HG03558 (cell line): ENCODE data around the gene LINGO4.

ENCODE experiments used
- ATAC-seq: cut with Tn5 transposase; IDR thresholded peaks from one replicate; pipeline ENCODE4 v1.9.1; 2021; ENCODE audit warnings: moderate number of reproducible peaks; ENCODE audit not compliant: unreplicated experiment; ENCODE audit errors: extremely low read depth

LINGO4 gene

GRCh38 chr1:151815716-151816327 lies 10.6 kb upstream of the LINGO4 start:
- ATAC-seq = no peak

- no peak for ATAC-seq
These were observed 9.8 kb upstream of the LINGO4 start for GRCh38 chr1:151814971-151815545.

GRCh38 chr1:151814426-151814825 lies 9.2 kb upstream of the LINGO4 start:
- no peak for ATAC-seq

GRCh38 chr1:151813271-151813977 lies 8.2 kb upstream of the LINGO4 start:
- ATAC-seq = no peak

GRCh38 chr1:151811181-151811580 lies 6.0 kb upstream of the LINGO4 start:
- ATAC-seq = no peak

- no peak for ATAC-seq
These were observed 4.9 kb upstream of the LINGO4 start for GRCh38 chr1:151809985-151810556.

- ATAC-seq = no peak
These were observed 4.2 kb upstream of the LINGO4 start for GRCh38 chr1:151809290-151809984.

GRCh38 chr1:151807766-151808165 lies 2.5 kb upstream of the LINGO4 start:
- ATAC-seq = no peak

- ATAC-seq = no peak
These were observed 1.9 kb upstream of the LINGO4 start for GRCh38 chr1:151807131-151807530.

- no peak for ATAC-seq
These were observed 951 bp upstream of the LINGO4 start for GRCh38 chr1:151806170-151806569.

- no peak for ATAC-seq
These were observed 1.3 kb downstream of the LINGO4 start for GRCh38 chr1:151803915-151804314.

- no peak for ATAC-seq
These were observed 2.1 kb downstream of the LINGO4 start for GRCh38 chr1:151803164-151803563.

- no peak for ATAC-seq
These were observed 2.8 kb downstream of the LINGO4 start for GRCh38 chr1:151802372-151802771.

- ATAC-seq = no peak
These were observed 3.4 kb downstream of the LINGO4 start for GRCh38 chr1:151801846-151802245.

- ATAC-seq = no peak
These were observed 3.9 kb downstream of the LINGO4 start for GRCh38 chr1:151801310-151801820.

- no peak for ATAC-seq
These were observed 4.4 kb downstream of the LINGO4 start for GRCh38 chr1:151800830-151801229.

- ATAC-seq = no peak
These were observed 5.8 kb downstream of the LINGO4 start for GRCh38 chr1:151799179-151800022.

- ATAC-seq = no peak
These were observed 6.6 kb downstream of the LINGO4 start for GRCh38 chr1:151798571-151798970.

GRCh38 chr1:151790940-151791651 lies 14.1 kb downstream of the LINGO4 start:
- ATAC-seq = no peak
